ENCODE results near the gene PLPP4. TPM values are rescaled to one million over a fixed set of nuclear protein-coding genes. Genes with fewer than 3 reads are reported as not detected.

PLPP4 gene
- total RNA-seq, 2 experiments from 2014 or later, result not detected

DNA sequence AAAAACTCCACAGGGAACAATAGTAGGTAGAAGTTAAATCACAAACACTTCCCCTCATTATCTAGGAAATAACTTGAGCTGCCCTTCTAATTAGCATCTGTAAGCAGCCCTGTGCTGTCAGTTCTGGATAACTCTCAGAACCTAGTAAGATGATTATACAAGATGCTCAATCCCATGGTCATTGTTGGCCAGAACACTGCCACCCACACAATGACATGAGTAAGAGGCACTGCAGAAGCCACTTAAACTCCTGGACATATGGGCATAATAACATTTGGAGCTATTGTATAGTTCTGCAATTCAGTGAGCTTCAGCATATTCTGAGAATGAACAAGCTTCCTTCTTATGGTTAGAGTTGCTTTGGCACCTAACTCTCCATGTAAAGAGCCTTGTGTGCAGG is 153.8 kb downstream of the PLPP4 start:
- Mint-ChIP-seq H3K27ac (no peak overlapping the region), H3K4me1 (no peaks in the 10 kb centered on the region), H3K9me3 (peaks cover 2% of the 10 kb centered on the region), H3K27me3 (no peaks in the 10 kb centered on the region), H3K36me3 (no peaks in the 10 kb centered on the region), H3K4me3 (no peak overlapping the region)
- ATAC-seq (ENCODE audit: low read depth), result no peak
- DNase-seq, result no peak
- POLR2A ChIA-PET, result no interaction called here

DNA sequence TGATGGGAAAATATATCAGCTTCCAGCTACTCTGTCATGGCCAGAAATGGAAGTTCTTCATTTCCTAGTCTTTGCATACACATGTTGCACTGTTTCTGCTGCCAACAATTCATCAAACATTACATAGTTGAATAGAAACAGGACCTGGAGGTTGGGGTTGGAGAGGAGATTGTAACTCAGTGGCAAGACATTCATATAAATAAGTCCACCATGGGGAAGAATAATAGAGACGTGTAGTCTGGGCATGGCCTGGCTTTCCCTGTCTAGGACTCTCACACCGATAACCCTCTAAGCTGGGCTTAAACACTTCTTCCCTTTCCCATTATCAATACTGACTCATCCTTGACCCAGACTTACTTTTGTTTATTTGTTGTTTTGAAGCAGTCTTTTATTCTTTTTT is 155.7 kb downstream of the PLPP4 start:
- ATAC-seq (ENCODE audit: low read depth) (no peak), DNase-seq (no peak)
- H3K4me3 Mint-ChIP-seq, result no peak overlapping the region
- no peaks in the 10 kb centered on the region for H3K27me3 Mint-ChIP-seq
- no peaks in the 10 kb centered on the region for H3K36me3 Mint-ChIP-seq
- peaks cover 2% of the 10 kb centered on the region for H3K9me3 Mint-ChIP-seq
- H3K4me1 Mint-ChIP-seq, result no peaks in the 10 kb centered on the region
- H3K27ac Mint-ChIP-seq, result no peak overlapping the region
- POLR2A ChIA-PET, result no interaction called here

DNA sequence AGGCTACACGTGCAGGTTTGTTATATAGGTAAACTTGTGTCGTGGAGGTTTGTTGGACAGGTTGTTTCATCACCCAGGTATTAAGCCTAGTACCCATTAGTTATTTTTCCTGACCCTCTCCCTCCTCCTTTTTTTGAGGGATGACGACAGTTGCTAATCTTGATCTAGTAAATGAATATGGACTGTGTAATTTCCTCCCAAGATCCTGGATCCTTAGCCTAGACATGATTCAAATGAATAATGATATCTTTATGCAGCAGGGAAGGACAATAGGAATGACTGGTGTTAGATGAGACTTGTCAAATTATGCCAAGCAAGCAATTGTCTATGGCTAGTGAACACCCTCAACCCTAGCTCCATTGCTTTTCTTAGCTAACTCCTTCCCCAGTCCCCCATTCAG is 156.2 kb downstream of the PLPP4 start:
- H3K27me3 Mint-ChIP-seq, result no peaks in the 10 kb centered on the region
- DNase-seq, result no peak
- no peak overlapping the region for H3K27ac Mint-ChIP-seq
- POLR2A ChIA-PET, result no interaction called here
- H3K4me1 Mint-ChIP-seq, result no peaks in the 10 kb centered on the region
- no peak for ATAC-seq (ENCODE audit: low read depth)
- H3K36me3 Mint-ChIP-seq, result no peaks in the 10 kb centered on the region
- peaks cover 1% of the 10 kb centered on the region for H3K9me3 Mint-ChIP-seq
- H3K4me3 Mint-ChIP-seq, result no peak overlapping the region

DNA sequence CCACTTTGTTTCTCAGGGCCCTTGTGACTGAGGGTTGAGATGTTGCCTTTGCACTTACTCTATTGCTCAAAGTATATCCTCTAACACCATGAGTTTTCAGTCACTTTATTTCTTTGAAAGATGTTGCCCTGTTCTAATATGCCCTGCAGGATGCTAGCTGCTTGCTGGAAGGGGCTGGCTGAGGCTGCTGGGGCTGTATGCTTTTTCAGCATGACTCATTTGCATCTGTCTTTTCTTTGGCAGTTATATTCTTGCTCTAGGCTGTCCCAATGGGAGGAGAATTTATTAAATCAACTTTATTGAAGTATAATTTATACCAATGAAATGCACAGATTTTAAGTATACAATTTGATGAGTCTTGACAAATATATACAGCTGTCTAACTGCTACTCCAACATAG is 157.7 kb downstream of the PLPP4 start:
- no peak overlapping the region for H3K27ac Mint-ChIP-seq
- no peaks in the 10 kb centered on the region for H3K9me3 Mint-ChIP-seq
- no peaks in the 10 kb centered on the region for H3K36me3 Mint-ChIP-seq
- ATAC-seq (ENCODE audit: low read depth) (no peak), DNase-seq (no peak)
- peaks cover 2% of the 10 kb centered on the region for H3K27me3 Mint-ChIP-seq
- H3K4me3 Mint-ChIP-seq, result no peak overlapping the region
- no peaks in the 10 kb centered on the region for H3K4me1 Mint-ChIP-seq
- POLR2A ChIA-PET, result no interaction called here

DNA sequence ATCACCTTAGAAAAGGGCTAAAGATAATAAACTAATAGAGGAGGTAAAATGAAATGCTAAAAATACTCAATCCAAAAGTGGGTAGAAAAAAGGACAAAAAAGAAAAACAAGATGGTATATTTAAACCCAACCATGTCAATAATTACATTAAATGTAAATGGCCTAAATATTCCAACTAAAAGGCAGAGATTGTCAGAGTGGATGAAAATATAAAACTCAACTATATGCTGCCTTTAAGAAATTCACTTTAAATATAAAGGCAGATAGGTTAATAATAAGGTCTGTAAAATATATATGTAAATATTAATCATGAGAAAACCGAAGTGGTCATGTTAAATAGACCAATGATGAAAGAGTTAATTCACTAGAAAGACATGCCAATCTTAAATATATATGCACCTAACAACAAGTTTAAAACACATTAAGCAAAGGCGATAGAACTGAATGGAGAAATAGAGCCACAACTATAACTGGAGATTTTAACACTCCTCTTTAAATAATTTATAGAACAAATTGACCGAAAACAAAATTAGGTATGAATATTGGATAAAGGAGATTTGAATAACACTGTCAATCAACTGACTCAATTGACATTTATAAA is 159.4 kb downstream of the PLPP4 start:
- Mint-ChIP-seq H3K9me3 (peaks cover 2% of the 10 kb centered on the region), H3K27me3 (peaks cover 2% of the 10 kb centered on the region), H3K4me3 (no peak overlapping the region), H3K27ac (no peak overlapping the region), H3K4me1 (no peaks in the 10 kb centered on the region), H3K36me3 (no peaks in the 10 kb centered on the region)
- POLR2A ChIA-PET, result no interaction called here
- ATAC-seq (ENCODE audit: low read depth), result no peak
- DNase-seq, result no peak

DNA sequence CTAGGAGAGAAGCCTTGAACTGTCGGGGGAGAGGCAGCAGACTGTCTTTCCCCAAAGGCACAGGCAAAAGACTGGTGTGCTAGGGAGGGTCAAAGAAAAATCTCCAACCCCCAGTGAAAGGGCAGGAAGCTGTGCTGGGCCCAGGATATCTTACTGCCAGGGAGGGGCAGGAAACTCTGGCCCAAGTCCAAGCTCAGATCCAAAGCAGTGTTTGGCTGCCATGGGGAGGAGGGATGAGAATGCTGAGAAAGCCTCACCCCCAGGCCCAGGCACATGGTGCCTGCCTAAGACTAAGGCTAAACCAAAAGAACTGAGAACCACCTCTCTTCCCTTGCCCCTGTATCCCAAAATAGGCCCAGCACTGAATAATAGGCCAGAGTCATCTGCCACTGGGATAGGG is 171.2 kb downstream of the PLPP4 start:
- H3K9me3 Mint-ChIP-seq, result no peaks in the 10 kb centered on the region
- DNase-seq (no peak), ATAC-seq (ENCODE audit: low read depth) (no peak)
- no peak overlapping the region for H3K27ac Mint-ChIP-seq
- H3K4me3 Mint-ChIP-seq, result no peak overlapping the region
- H3K27me3 Mint-ChIP-seq, result peaks cover 3% of the 10 kb centered on the region
- no peaks in the 10 kb centered on the region for H3K4me1 Mint-ChIP-seq
- POLR2A ChIA-PET, result no interaction called here
- no peaks in the 10 kb centered on the region for H3K36me3 Mint-ChIP-seq

DNA sequence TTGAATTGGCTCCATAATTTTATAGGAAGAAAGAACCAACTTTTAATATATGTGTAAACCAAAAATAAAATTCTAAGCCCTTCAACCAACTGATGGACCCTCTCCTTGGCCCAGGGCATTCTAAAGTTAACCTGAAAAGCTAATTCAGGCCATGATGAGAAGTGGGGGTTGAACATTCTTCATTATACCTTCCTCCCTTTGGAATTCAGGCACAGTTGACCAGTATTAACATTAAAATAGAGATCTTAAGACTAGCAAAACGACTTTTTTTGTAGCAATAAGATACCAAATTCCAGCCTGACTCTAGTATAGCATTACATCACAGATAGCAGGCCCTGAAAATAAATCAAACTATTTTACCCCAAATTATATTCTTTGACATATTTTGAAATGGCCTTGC is 173.2 kb downstream of the PLPP4 start:
- no peak overlapping the region for H3K4me3 Mint-ChIP-seq
- H3K4me1 Mint-ChIP-seq, result no peaks in the 10 kb centered on the region
- ATAC-seq (ENCODE audit: low read depth), result no peak
- POLR2A ChIA-PET, result no interaction called here
- no peak for DNase-seq
- no peaks in the 10 kb centered on the region for H3K36me3 Mint-ChIP-seq
- no peak overlapping the region for H3K27ac Mint-ChIP-seq
- no peaks in the 10 kb centered on the region for H3K9me3 Mint-ChIP-seq
- H3K27me3 Mint-ChIP-seq, result peaks cover 3% of the 10 kb centered on the region

DNA sequence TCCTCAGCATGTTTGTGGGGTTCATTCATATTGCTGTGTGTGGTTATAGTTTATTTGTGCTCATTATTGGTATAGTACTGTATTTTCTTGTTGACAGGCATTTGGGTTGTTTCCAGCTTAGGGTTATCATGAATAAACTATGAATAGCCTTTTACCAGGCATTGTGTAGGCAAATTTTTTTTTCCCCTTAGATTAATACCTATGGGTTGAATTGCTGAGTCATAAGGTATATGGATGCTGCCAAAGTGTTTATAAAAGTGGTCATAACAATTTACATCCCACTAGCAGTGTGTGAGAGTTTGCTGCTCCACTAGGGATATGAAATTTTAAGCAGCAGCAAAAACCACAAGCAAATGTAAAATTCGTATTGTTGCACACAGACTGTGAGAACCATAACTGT is 175.0 kb downstream of the PLPP4 start:
- Mint-ChIP-seq H3K9me3 (no peaks in the 10 kb centered on the region), H3K27ac (no peak overlapping the region), H3K4me3 (no peak overlapping the region), H3K4me1 (no peaks in the 10 kb centered on the region), H3K36me3 (no peaks in the 10 kb centered on the region), H3K27me3 (peaks cover 2% of the 10 kb centered on the region)
- ATAC-seq (ENCODE audit: low read depth), result no peak
- POLR2A ChIA-PET, result no interaction called here
- DNase-seq, result no peak

DNA sequence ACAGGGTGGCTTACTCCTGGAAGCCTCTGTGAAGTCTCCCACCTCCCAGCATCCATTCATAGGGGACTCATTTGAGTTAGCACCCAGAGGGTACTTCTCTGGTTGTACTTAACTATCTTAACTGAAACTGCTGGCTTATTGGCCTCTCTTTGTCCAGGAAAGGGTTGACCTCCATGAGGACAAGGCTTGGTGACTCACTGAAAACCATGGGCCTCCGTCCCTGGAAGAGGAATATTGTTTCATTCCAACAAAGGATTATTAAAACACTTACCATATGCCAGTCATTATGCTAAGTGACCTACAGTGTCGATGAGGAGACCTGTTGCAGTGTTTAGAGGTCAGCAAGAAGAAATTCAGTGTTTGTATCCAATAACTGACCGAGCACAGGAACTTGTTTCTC is 175.9 kb downstream of the PLPP4 start:
- POLR2A ChIA-PET, result no interaction called here
- no peaks in the 10 kb centered on the region for H3K27me3 Mint-ChIP-seq
- no peak overlapping the region for H3K27ac Mint-ChIP-seq
- H3K9me3 Mint-ChIP-seq, result no peaks in the 10 kb centered on the region
- no peak for ATAC-seq (ENCODE audit: low read depth)
- no peak for DNase-seq
- no peak overlapping the region for H3K4me3 Mint-ChIP-seq
- H3K4me1 Mint-ChIP-seq, result no peaks in the 10 kb centered on the region
- no peaks in the 10 kb centered on the region for H3K36me3 Mint-ChIP-seq

DNA sequence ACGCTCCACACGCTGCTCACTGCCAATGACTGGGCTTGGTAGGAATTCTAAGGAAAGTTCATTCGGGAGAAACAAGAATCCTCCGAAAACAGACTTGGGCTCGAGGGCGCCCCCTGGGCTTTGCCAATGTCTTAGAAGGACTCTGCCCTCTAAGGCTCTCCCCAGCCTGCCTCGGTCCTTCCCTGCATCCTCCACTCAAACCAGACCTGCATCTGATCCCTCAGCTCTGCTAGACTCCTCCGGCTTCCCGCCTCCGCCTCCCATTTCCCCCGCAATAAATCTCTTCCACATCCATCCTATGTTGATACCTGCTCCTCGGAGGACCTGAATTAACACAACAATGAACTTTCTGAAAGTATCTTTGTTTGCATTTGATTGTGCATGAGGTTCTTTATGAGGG is 177.6 kb downstream of the PLPP4 start:
- H3K9me3 Mint-ChIP-seq, result no peaks in the 10 kb centered on the region

More for the DNA sequence above, 177.6 kb downstream of the PLPP4 start:
- ATAC-seq (ENCODE audit: low read depth) (no peak), DNase-seq (no peak)
- Mint-ChIP-seq H3K27ac (no peak overlapping the region), H3K27me3 (no peaks in the 10 kb centered on the region), H3K4me3 (no peak overlapping the region), H3K36me3 (no peaks in the 10 kb centered on the region), H3K4me1 (no peaks in the 10 kb centered on the region)
- POLR2A ChIA-PET, result no interaction called here
